Esophagus (tissue), 2 donors: Measurements from ENCODE around the gene MYT1. TPM values are rescaled to one million over a fixed set of nuclear protein-coding genes. Genes with fewer than 3 reads are reported as not detected.

ENCODE experiments used
- H3K27ac ChIP-seq, 2 donors: one replicate each; pipeline ENCODE4 v1.5.1; 2013; ENCODE audit warnings: low read depth in 2 of 2, mild to moderate bottlenecking in 2 of 2, inconsistent platforms in 1 of 2, low read length in 1 of 2, moderate library complexity in 1 of 2
- H3K27me3 ChIP-seq, 2 donors: one replicate each; pipeline ENCODE4 v1.6.1; 2013; ENCODE audit warnings: low read length in 2 of 2, control low read depth in 1 of 2, mild to moderate bottlenecking in 1 of 2; ENCODE audit not compliant: insufficient read depth in 2 of 2, control insufficient read depth in 1 of 2
- H3K36me3 ChIP-seq, 2 donors: one replicate each; pipeline ENCODE4 v1.6.1; 2013; ENCODE audit warnings: low read length in 1 of 2; ENCODE audit not compliant: control insufficient read depth in 2 of 2, insufficient read depth in 2 of 2
- H3K4me1 ChIP-seq, 2 donors: one replicate each; pipeline ENCODE4 v1.6.1; 2013; ENCODE audit warnings: low read length in 1 of 2; ENCODE audit not compliant: control insufficient read depth in 2 of 2, insufficient read depth in 2 of 2
- H3K4me3 ChIP-seq, 2 donors: one replicate each; pipeline ENCODE4 v1.5.1; 2013; ENCODE audit warnings: low read length in 2 of 2, mild to moderate bottlenecking in 2 of 2, low read depth in 1 of 2, moderate library complexity in 1 of 2
- H3K9me3 ChIP-seq, 2 donors: one replicate each; pipeline ENCODE4 v1.6.1; 2013; ENCODE audit warnings: mild to moderate bottlenecking in 2 of 2, low read depth in 1 of 2, low read length in 1 of 2, moderate library complexity in 1 of 2; ENCODE audit not compliant: control insufficient read depth in 2 of 2, insufficient read depth in 1 of 2
- WGBS, 2 donors: extraction: QIAGEN DNeasy Blood & Tissue Kit; methylation state at CpG; one replicate each; pipeline ENCODE4 v1.1.7; 2013; 5-methylcytosine and 5-hydroxymethylcytosine counted together
- polyA plus RNA-seq, 2 donors: library from polyadenylated mRNA; stranded (reverse); fragments of 200-250 nt; gene quantifications; one replicate each; pipeline ENCODE4 v1.2.3, GENCODE V29; 2013
- donor health status: healthy with polysubstance abuse.
- donor health status: Bipolar disorder and iron deficiency.

MYT1 gene
- polyA plus RNA-seq, 2 donors: not detected

DNA sequence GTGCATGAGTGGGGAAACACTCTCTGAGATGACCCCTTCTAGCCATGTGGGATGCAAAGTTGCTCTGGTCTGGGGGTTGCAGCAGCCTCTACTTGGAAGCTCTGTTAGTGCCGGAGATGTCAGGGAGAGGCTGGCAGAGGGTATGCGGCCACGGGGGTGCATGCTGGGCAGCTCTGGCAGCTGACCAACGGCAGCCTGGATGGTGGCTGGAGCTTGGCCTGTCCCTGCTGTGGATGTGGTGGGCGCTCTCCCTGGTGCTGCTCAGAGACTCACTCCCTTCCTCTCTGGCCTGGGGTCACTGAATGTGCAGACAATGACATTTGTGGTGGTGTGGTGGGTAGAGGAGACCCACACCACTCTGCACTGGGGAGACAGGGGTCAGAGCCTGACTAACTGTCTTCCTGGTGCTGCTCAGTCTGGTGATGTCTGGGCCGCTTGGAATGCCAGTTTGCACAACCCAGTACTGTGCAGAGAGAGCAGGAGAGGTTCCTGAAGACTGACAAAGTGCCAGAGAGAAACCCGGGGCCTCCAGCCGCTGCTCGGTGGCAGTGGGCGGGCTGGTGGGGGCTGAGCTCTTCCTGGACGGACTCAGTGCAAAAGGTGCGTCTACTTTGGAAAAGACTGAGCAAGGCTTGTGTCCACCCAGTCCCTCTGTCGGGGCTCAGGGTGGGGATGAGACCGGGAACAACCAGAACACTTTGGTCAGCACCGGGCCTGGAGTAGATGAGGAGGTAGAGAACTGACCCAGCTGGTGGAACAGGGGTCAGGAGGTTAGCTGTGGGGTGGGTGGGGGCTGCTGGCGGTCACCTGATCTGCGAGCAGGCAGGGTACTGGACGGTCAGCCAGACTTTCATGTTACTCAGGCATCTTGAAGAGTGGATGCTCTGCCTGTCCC lies 2.7 kb downstream of the MYT1 start:
- peaks cover 0 to 3% of the 10 kb centered on the region in 2 donors for H3K27me3 ChIP-seq
- no peaks in the 10 kb centered on the region for H3K4me1 ChIP-seq
- no peak overlapping the region for H3K27ac ChIP-seq
- H3K4me3 ChIP-seq: no peak overlapping the region
- no peaks in the 10 kb centered on the region for H3K36me3 ChIP-seq
- H3K9me3 ChIP-seq: no peaks in the 10 kb centered on the region
- 60 to 62% methylated on average over 18 of the region's 18 CpGs for WGBS, 2 donors

- Histone ChIP-seq H3K36me3 (no peaks in the 10 kb centered on the region), H3K27me3 (peaks cover 0 to 3% of the 10 kb centered on the region in 2 donors), H3K4me1 (no peaks in the 10 kb centered on the region), H3K4me3 (no peak overlapping the region), H3K27ac (no peak overlapping the region), H3K9me3 (no peaks in the 10 kb centered on the region)
- 63 to 66% methylated on average over 11 of the region's 11 CpGs for WGBS, 2 donors
These were observed 3.4 kb downstream of the MYT1 start for GRCh38 chr20:64167676-64168075.

GRCh38 chr20:64168381-64169090 lies 4.3 kb downstream of the MYT1 start:
- no peak overlapping the region for H3K27ac ChIP-seq
- no peaks in the 10 kb centered on the region for H3K4me1 ChIP-seq
- peaks cover 0 to 3% of the 10 kb centered on the region in 2 donors for H3K27me3 ChIP-seq
- H3K9me3 ChIP-seq: no peaks in the 10 kb centered on the region
- no peak overlapping the region for H3K4me3 ChIP-seq
- WGBS, 2 donors: 58% methylated on average over 12 of the region's 12 CpGs
- H3K36me3 ChIP-seq: no peaks in the 10 kb centered on the region

DNA sequence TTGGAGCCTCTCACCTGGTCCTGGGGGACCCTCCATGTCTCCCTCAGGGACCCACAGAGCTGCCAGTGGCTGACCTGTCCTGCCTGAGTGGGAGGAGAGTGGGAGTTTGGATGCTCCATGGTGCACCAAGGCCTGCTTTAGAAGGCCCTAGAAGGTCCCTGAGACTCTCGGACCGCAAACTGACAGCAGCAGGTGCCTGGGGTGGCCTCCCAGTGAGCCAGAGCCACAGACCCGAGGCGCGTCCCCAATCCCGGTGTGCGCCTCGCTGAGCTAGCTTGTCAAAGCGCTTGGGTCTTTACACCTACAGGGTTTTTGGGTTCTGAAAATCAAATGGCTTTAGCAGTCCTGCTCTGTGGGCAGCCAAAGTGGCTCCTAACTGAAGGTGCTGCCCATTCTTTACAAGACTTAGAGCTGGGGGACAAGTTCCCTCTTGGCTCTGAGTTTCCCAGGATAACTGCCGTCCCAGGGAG lies 4.9 kb downstream of the MYT1 start:
- no peaks in the 10 kb centered on the region for H3K4me1 ChIP-seq
- WGBS, 2 donors: 83 to 90% methylated on average over 10 of the region's 10 CpGs
- no peaks in the 10 kb centered on the region for H3K9me3 ChIP-seq
- no peaks in the 10 kb centered on the region for H3K36me3 ChIP-seq
- no peak overlapping the region for H3K4me3 ChIP-seq
- H3K27ac ChIP-seq: no peak overlapping the region
- peaks cover 0 to 3% of the 10 kb centered on the region in 2 donors for H3K27me3 ChIP-seq

DNA sequence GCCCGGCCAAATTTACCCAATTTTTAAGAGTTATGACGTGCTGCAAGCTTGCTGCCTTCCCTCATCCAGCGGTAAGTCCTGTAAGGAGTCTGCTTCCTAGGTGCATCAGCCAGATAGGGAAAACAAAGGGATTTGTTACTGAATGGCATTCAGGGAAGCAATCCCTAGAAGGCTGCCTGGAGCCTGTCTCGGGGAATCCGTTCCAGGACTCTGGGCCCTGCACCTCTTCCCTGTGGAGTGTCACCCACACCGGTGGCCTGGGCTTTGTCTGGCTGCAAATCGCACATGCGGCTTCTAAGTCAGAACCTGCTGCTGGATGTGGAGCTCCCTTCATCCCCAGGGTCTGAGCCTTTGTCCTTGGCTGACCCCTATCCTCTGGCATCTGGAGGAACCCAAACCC lies 7.0 kb downstream of the MYT1 start:
- no peaks in the 10 kb centered on the region for H3K4me1 ChIP-seq
- H3K27ac ChIP-seq: no peak overlapping the region
- no peaks in the 10 kb centered on the region for H3K36me3 ChIP-seq
- H3K4me3 ChIP-seq: no peak overlapping the region
- peaks cover 0 to 3% of the 10 kb centered on the region in 2 donors for H3K27me3 ChIP-seq
- no peaks in the 10 kb centered on the region for H3K9me3 ChIP-seq
- WGBS, 2 donors: 76 to 77% methylated on average over 8 of the region's 8 CpGs

- no peaks in the 10 kb centered on the region for H3K36me3 ChIP-seq
- no peak overlapping the region for H3K4me3 ChIP-seq
- H3K4me1 ChIP-seq: no peaks in the 10 kb centered on the region
- no peak overlapping the region for H3K27ac ChIP-seq
- 62 to 67% methylated on average over 4 of the region's 4 CpGs for WGBS, 2 donors
- peaks cover 0 to 2% of the 10 kb centered on the region in 2 donors for H3K27me3 ChIP-seq
- H3K9me3 ChIP-seq: no peaks in the 10 kb centered on the region
These were observed 8.9 kb downstream of the MYT1 start for GRCh38 chr20:64173116-64173515.

DNA sequence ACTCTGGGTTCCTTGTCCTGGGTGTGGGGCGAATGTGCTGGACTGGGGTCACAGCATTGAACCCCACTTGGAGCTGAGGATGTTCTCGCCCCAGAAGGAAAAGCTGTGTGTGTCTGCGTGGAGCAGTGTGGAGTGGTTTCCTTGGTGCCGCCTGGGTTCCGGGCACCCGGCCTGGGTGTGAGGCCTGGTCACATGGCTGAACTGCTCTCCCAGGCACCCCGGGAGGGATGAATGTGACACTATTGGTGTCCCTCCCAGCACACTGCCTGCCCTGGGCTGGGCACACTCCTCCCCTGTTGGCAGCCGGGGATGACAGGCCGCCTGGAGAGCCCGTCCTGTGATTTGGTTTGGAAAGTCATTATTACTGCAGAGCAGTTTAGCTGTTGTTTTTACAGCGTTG lies 12.3 kb downstream of the MYT1 start:
- Histone ChIP-seq H3K27me3 (peaks cover 0 to 2% of the 10 kb centered on the region in 2 donors), H3K36me3 (no peaks in the 10 kb centered on the region), H3K4me3 (no peak overlapping the region), H3K9me3 (peaks cover 0 to 7% of the 10 kb centered on the region in 2 donors), H3K4me1 (no peaks in the 10 kb centered on the region), H3K27ac (no peak overlapping the region)
- 29 to 35% methylated on average over 11 of the region's 11 CpGs for WGBS, 2 donors

DNA sequence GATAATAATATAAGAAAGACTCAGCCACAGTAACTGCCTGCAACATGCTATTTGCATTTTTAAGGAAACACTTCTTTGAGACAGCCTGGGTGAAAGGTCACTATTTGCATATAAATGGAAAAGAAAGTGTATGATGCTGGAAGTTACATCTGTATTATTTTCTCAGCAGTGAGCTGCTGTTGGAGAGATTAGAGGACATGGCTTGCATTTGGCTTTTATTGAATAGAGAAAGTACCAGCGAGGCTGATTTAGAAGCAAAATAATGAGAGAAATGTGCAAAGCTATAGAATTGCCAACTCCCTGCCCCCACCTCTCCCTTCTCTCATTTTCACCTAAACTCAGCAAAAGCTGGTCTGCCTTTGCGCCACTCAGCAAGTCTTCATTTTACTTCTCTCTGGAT lies 12.7 kb downstream of the MYT1 start:
- Histone ChIP-seq H3K36me3 (no peaks in the 10 kb centered on the region), H3K4me1 (no peaks in the 10 kb centered on the region), H3K9me3 (peaks cover 0 to 7% of the 10 kb centered on the region in 2 donors), H3K27me3 (peaks cover 0 to 2% of the 10 kb centered on the region in 2 donors), H3K27ac (no peak overlapping the region), H3K4me3 (no peak overlapping the region)
- WGBS, 2 donors: 40 to 45% methylated on average over 2 of the region's 2 CpGs

DNA sequence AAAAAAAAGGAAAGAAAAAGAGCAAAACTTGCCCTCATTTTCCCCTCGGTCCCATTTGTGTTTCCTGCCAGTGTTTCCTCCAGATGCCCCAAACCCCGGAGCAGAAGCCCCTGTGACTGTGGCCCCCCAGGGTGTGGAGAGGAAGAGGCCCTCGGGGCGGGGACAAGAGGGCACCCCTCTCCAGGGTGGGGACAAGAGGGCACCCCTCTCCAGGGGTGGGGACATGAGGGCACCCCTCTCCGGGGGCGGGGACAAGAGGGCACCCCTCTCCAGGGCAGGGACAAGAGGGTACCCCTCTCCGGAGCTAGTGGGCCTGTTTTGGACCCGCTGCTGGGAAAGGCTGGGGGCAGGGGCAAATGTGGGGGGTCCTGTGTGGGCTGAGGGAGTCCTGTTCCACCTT lies 13.1 kb downstream of the MYT1 start:
- H3K36me3 ChIP-seq: no peaks in the 10 kb centered on the region
- H3K9me3 ChIP-seq: peaks cover 0 to 7% of the 10 kb centered on the region in 2 donors
- no peak overlapping the region for H3K4me3 ChIP-seq
- H3K27me3 ChIP-seq: peaks cover 0 to 2% of the 10 kb centered on the region in 2 donors
- no peak overlapping the region for H3K27ac ChIP-seq
- WGBS, 2 donors: 47 to 53% methylated on average over 8 of the region's 8 CpGs
- no peaks in the 10 kb centered on the region for H3K4me1 ChIP-seq
